Peyer's patch (tissue), 4 donors: ENCODE data around the gene HPCAL1.
A peak's percentile ranks its signal among the peaks of the same experiment; 100 is the strongest.

Source experiments
- CTCF ChIP-seq, 6 experiments: fragments of 450-650 bp in 4 of 6; fragments of 200-600 bp in 2 of 6; sonication (generic) in 1 of 6; IDR thresholded peaks; one replicate each; pipeline ENCODE4 v1.5.1; 2017 to 2019; ENCODE audit warnings: antibody characterized with exemption in 6 of 6, mild to moderate bottlenecking in 3 of 6, moderate library complexity in 1 of 6
- POLR2A ChIP-seq, 2 donors: fragments of 450-650 bp; IDR thresholded peaks; one replicate each; pipeline ENCODE4 v1.5.1; 2017; ENCODE audit warnings: antibody characterized with exemption in 2 of 2, mild to moderate bottlenecking in 2 of 2, moderate library complexity in 2 of 2

DNA sequence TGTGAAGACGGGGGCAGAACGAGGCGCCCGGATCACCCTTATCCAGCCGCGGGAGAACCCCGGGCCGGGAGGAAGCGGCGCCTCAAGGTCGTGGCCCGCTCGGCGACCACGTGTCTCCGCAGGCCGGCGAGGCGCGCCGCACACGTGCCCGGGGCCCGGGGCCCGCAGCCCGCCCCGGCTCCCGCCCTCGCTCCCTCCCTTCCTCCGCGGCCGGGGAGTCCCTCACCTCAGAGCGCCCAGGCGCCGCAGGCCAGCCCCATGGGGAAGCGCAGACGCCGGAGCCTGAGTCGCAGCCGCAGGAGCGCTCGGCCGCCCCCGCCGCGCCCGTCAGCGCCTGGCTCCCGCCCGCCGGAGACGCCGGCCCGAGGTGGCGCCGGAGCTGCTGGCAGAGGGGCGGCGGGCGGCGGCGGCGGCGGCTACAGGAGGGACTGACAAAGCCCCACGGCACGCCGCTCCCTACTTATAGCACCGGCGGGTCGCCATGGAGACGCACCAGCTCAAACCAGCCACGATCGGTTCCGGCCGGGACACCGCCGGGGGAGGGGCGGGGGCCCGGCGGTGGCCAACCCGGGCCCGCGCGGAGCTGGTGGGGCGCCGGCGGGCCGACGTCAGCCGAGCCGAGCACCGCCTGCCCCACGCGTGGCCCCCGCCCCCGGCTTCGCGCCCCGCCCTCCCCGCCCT is 145.3 kb downstream of the HPCAL1 start, which contains the start of gene ODC1:
- TF ChIP-seq CTCF (IDR thresholded peaks at IDR 0.05) (peak in 1 of 6 experiments; percentile 0), POLR2A (IDR thresholded peaks at IDR 0.05) (peak in 1 of 2 donors; percentile 90)
